ENCODE measurements around the gene FOXI3.
"Not testable (repeated sequence)": the region's sequence is repeated elsewhere in the genome, so short reads cannot be mapped to it uniquely, and the experiment has no call there.

The FOXI3 gene

GRCh38 chr2:88442473-88442872 is 10.0 kb downstream of the FOXI3 start:
- no peaks in the 10 kb centered on the region for H3K9me3 ChIP-seq (ENCODE audit: control insufficient read depth in 5 of 5, low read length in 5 of 5)
- no peaks in the 10 kb centered on the region for H3K4me1 ChIP-seq (ENCODE audit: control insufficient read depth in 5 of 5, insufficient read depth in 5 of 5, low read length in 5 of 5)
- no peaks in the 10 kb centered on the region for H3K36me3 ChIP-seq (ENCODE audit: control insufficient read depth in 5 of 5, insufficient read depth in 5 of 5, low read length in 5 of 5)
- no peak overlapping the region for H3K4me3 ChIP-seq (ENCODE audit: low read depth in 1 of 5, low read length in 5 of 5)
- no peak overlapping the region for H3K27ac ChIP-seq (ENCODE audit: low read depth, low read length)
- H3K27me3 ChIP-seq (ENCODE audit: control insufficient read depth in 5 of 5, insufficient read depth in 4 of 5, low read length in 5 of 5): peaks cover 3 to 28% (median 7%) of the 10 kb centered on the region in 5 donors
- no peak overlapping the region for H3K9ac ChIP-seq (ENCODE audit: low read length in 5 of 5)

DNA sequence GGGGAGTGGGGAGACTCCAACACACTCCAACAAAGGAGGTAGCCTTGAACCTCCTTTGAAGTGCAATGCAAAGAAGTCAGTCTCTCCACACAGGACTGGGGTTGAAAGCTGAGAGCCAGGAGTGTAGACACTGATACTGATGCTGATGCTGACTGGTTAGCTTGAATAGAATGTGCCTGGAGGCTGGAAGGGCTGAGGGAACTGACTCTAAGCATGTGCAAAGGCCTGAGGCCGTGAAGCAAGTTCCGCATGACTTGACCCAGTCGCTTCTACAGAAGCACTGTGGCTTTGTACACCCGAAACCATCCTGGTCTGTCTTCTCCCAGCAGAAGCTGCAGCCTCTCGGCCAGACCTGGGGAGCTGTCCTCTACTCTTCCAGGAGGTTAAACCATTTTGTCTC is 10.4 kb downstream of the FOXI3 start:
- Histone ChIP-seq H3K9me3 (ENCODE audit: control insufficient read depth in 5 of 5, low read length in 5 of 5) (no peaks in the 10 kb centered on the region), H3K36me3 (ENCODE audit: control insufficient read depth in 5 of 5, insufficient read depth in 5 of 5, low read length in 5 of 5) (no peaks in the 10 kb centered on the region), H3K27ac (ENCODE audit: low read depth, low read length) (no peak overlapping the region), H3K4me1 (ENCODE audit: control insufficient read depth in 5 of 5, insufficient read depth in 5 of 5, low read length in 5 of 5) (no peaks in the 10 kb centered on the region), H3K27me3 (ENCODE audit: control insufficient read depth in 5 of 5, insufficient read depth in 4 of 5, low read length in 5 of 5) (peaks cover 3 to 24% (median 7%) of the 10 kb centered on the region in 5 donors), H3K4me3 (ENCODE audit: low read depth in 1 of 5, low read length in 5 of 5) (no peak overlapping the region), H3K9ac (ENCODE audit: low read length in 5 of 5) (no peak overlapping the region)

GRCh38 chr2:88437010-88437409 is 15.5 kb downstream of the FOXI3 start:
- Histone ChIP-seq H3K36me3 (ENCODE audit: control insufficient read depth in 5 of 5, insufficient read depth in 5 of 5, low read length in 5 of 5) (no peaks in the 10 kb centered on the region), H3K27me3 (ENCODE audit: control insufficient read depth in 5 of 5, insufficient read depth in 4 of 5, low read length in 5 of 5) (peaks cover 0 to 8% (median 3%) of the 10 kb centered on the region in 5 donors), H3K9me3 (ENCODE audit: control insufficient read depth in 5 of 5, low read length in 5 of 5) (no peaks in the 10 kb centered on the region), H3K9ac (ENCODE audit: low read length in 5 of 5) (no peak overlapping the region), H3K4me3 (ENCODE audit: low read depth in 1 of 5, low read length in 5 of 5) (no peak overlapping the region), H3K27ac (ENCODE audit: low read depth, low read length) (no peak overlapping the region), H3K4me1 (ENCODE audit: control insufficient read depth in 5 of 5, insufficient read depth in 5 of 5, low read length in 5 of 5) (no peaks in the 10 kb centered on the region)

GRCh38 chr2:88429929-88430328 is 22.6 kb downstream of the FOXI3 start:
- Histone ChIP-seq H3K27me3 (ENCODE audit: control insufficient read depth in 5 of 5, insufficient read depth in 4 of 5, low read length in 5 of 5) (no peaks in the 10 kb centered on the region), H3K36me3 (ENCODE audit: control insufficient read depth in 5 of 5, insufficient read depth in 5 of 5, low read length in 5 of 5) (no peaks in the 10 kb centered on the region), H3K4me3 (ENCODE audit: low read depth in 1 of 5, low read length in 5 of 5) (no peak overlapping the region), H3K9me3 (ENCODE audit: control insufficient read depth in 5 of 5, low read length in 5 of 5) (no peaks in the 10 kb centered on the region), H3K9ac (ENCODE audit: low read length in 5 of 5) (no peak overlapping the region), H3K4me1 (ENCODE audit: control insufficient read depth in 5 of 5, insufficient read depth in 5 of 5, low read length in 5 of 5) (no peaks in the 10 kb centered on the region), H3K27ac (ENCODE audit: low read depth, low read length) (no peak overlapping the region)

- Histone ChIP-seq H3K9me3 (ENCODE audit: control insufficient read depth in 5 of 5, low read length in 5 of 5) (no peaks in the 10 kb centered on the region), H3K4me1 (ENCODE audit: control insufficient read depth in 5 of 5, insufficient read depth in 5 of 5, low read length in 5 of 5) (no peaks in the 10 kb centered on the region), H3K27me3 (ENCODE audit: control insufficient read depth in 5 of 5, insufficient read depth in 4 of 5, low read length in 5 of 5) (no peaks in the 10 kb centered on the region), H3K27ac (ENCODE audit: low read depth, low read length) (no peak overlapping the region), H3K9ac (ENCODE audit: low read length in 5 of 5) (no peak overlapping the region), H3K4me3 (ENCODE audit: low read depth in 1 of 5, low read length in 5 of 5) (no peak overlapping the region), H3K36me3 (ENCODE audit: control insufficient read depth in 5 of 5, insufficient read depth in 5 of 5, low read length in 5 of 5) (no peaks in the 10 kb centered on the region)
Observed at GRCh38 chr2:88423733-88424132, 28.8 kb downstream of the FOXI3 start.

DNA sequence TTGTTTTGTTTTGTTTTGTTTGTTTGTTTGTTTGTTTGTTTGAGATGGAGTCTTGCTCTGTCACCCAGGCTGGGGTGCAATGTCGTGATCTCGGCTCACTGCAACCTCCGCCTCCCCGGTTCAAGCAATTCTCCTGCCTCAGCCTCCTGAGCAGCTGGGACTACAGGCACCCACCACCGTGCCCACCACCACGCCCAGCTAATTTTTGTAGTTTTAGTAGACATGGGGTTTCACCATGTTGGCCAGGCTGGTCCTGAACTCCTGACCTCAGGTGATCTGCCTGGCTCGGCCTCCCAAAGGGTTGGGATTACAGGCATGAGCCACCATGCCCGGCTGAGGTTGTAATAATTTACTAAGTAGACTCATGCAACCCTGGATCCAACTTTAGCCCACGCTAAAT is 33.4 kb downstream of the FOXI3 start:
- H3K9ac ChIP-seq (ENCODE audit: low read length in 5 of 5); H3K9me3 ChIP-seq (ENCODE audit: control insufficient read depth in 5 of 5, low read length in 5 of 5); H3K27ac ChIP-seq (ENCODE audit: low read depth, low read length); H3K36me3 ChIP-seq (ENCODE audit: control insufficient read depth in 5 of 5, insufficient read depth in 5 of 5, low read length in 5 of 5); H3K4me1 ChIP-seq (ENCODE audit: control insufficient read depth in 5 of 5, insufficient read depth in 5 of 5, low read length in 5 of 5); H3K4me3 ChIP-seq (ENCODE audit: low read depth in 1 of 5, low read length in 5 of 5); H3K27me3 ChIP-seq (ENCODE audit: control insufficient read depth in 5 of 5, insufficient read depth in 4 of 5, low read length in 5 of 5): not testable (repeated sequence)

DNA sequence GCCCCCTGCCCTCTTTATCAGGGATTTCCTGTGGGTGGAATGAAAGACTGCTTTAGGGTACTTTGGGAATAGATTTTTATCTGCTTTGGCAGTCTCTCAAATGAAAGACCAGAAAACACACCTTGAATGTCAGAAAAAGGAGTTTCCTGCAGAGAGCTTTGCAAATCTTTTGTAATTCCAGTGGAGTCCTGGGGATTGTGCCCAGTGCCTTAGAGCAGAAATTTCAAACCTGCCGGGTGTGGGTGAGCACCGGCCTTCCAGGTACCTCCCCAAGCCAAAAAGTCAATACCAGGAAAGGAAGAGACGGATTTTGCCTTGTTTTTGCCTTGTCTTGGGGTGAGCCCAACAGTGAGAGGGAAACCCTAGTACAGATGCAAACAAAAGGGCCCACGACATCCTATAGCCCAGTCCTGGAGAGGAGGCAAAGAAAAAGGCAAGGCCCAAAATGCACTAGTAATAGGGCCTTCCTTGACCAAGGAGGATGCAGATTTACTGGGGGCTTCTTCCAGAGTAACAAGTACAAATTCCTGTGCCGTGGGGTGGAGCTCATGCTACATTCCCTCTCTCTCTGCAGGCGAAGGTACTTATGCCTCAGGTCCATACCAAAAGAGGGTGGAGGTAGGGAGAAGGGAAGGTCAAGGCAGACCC is 36.4 kb downstream of the FOXI3 start:
- no peaks in the 10 kb centered on the region for H3K9me3 ChIP-seq (ENCODE audit: control insufficient read depth in 5 of 5, low read length in 5 of 5)
- H3K4me1 ChIP-seq (ENCODE audit: control insufficient read depth in 5 of 5, insufficient read depth in 5 of 5, low read length in 5 of 5): no peaks in the 10 kb centered on the region
- H3K36me3 ChIP-seq (ENCODE audit: control insufficient read depth in 5 of 5, insufficient read depth in 5 of 5, low read length in 5 of 5): no peaks in the 10 kb centered on the region
- H3K9ac ChIP-seq (ENCODE audit: low read length in 5 of 5): no peak overlapping the region
- no peak overlapping the region for H3K4me3 ChIP-seq (ENCODE audit: low read depth in 1 of 5, low read length in 5 of 5)
- H3K27ac ChIP-seq (ENCODE audit: low read depth, low read length): no peak overlapping the region
- H3K27me3 ChIP-seq (ENCODE audit: control insufficient read depth in 5 of 5, insufficient read depth in 4 of 5, low read length in 5 of 5): peaks cover 0 to 4% (median 0%) of the 10 kb centered on the region in 5 donors

DNA sequence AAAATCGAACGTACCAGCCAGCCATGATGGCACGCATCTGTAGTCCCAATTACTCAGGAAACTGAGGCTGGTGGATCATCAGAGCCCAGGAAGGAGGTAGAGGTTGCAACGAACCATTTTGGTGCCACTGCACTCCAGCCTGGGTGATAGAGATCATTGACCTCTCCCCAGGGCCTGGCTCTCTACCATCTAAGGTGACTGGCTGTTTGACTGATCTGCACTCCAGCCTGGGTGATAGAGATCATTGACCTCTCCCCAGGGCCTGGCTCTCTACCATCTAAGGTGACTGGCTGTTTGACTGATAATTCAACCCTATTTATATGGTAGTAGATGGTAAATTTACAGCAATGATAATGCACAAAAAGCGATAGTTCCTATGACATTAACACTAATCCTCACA is 43.6 kb downstream of the FOXI3 start:
- H3K36me3 ChIP-seq (ENCODE audit: control insufficient read depth in 5 of 5, insufficient read depth in 5 of 5, low read length in 5 of 5); H3K9me3 ChIP-seq (ENCODE audit: control insufficient read depth in 5 of 5, low read length in 5 of 5); H3K4me1 ChIP-seq (ENCODE audit: control insufficient read depth in 5 of 5, insufficient read depth in 5 of 5, low read length in 5 of 5); H3K27me3 ChIP-seq (ENCODE audit: control insufficient read depth in 5 of 5, insufficient read depth in 4 of 5, low read length in 5 of 5); H3K27ac ChIP-seq (ENCODE audit: low read depth, low read length); H3K9ac ChIP-seq (ENCODE audit: low read length in 5 of 5); H3K4me3 ChIP-seq (ENCODE audit: low read depth in 1 of 5, low read length in 5 of 5): not testable (repeated sequence)

- Histone ChIP-seq H3K9ac (ENCODE audit: low read length in 5 of 5) (no peak overlapping the region), H3K4me1 (ENCODE audit: control insufficient read depth in 5 of 5, insufficient read depth in 5 of 5, low read length in 5 of 5) (no peaks in the 10 kb centered on the region), H3K27ac (ENCODE audit: low read depth, low read length) (no peak overlapping the region), H3K4me3 (ENCODE audit: low read depth in 1 of 5, low read length in 5 of 5) (no peak overlapping the region), H3K9me3 (ENCODE audit: control insufficient read depth in 5 of 5, low read length in 5 of 5) (no peaks in the 10 kb centered on the region), H3K27me3 (ENCODE audit: control insufficient read depth in 5 of 5, insufficient read depth in 4 of 5, low read length in 5 of 5) (peaks cover 0 to 4% (median 0%) of the 10 kb centered on the region in 5 donors), H3K36me3 (ENCODE audit: control insufficient read depth in 5 of 5, insufficient read depth in 5 of 5, low read length in 5 of 5) (no peaks in the 10 kb centered on the region)
Observed at GRCh38 chr2:88400037-88400767, 52.3 kb downstream of the FOXI3 start.

GRCh38 chr2:88398180-88398579 is 54.3 kb downstream of the FOXI3 start:
- Histone ChIP-seq H3K4me1 (ENCODE audit: control insufficient read depth in 5 of 5, insufficient read depth in 5 of 5, low read length in 5 of 5) (no peaks in the 10 kb centered on the region), H3K27ac (ENCODE audit: low read depth, low read length) (no peak overlapping the region), H3K9ac (ENCODE audit: low read length in 5 of 5) (no peak overlapping the region), H3K9me3 (ENCODE audit: control insufficient read depth in 5 of 5, low read length in 5 of 5) (no peaks in the 10 kb centered on the region), H3K4me3 (ENCODE audit: low read depth in 1 of 5, low read length in 5 of 5) (no peak overlapping the region), H3K27me3 (ENCODE audit: control insufficient read depth in 5 of 5, insufficient read depth in 4 of 5, low read length in 5 of 5) (peaks cover 0 to 4% (median 0%) of the 10 kb centered on the region in 5 donors), H3K36me3 (ENCODE audit: control insufficient read depth in 5 of 5, insufficient read depth in 5 of 5, low read length in 5 of 5) (no peaks in the 10 kb centered on the region)

Data from subcutaneous abdominal adipose tissue (tissue), 5 donors.